HFF-Myc (cell line): ENCODE results near the gene PIGN.

Experiments used
- DNase-seq: peaks from one replicate; pipeline ENCODE4 v3.0.0-alpha.2; 2011; ENCODE audit warnings: low read depth; ENCODE audit errors: extremely low read depth
- H3K4me3 ChIP-seq: replicated peaks from 2 replicates; pipeline ENCODE4 v1.5.1; 2011; ENCODE audit warnings: low read depth, mild to moderate bottlenecking, control low read depth, low read length
- CTCF ChIP-seq: IDR thresholded peaks from 2 replicates; pipeline ENCODE4 v1.5.1; 2012; ENCODE audit warnings: mild to moderate bottlenecking, low read depth, low read length, control low read depth; ENCODE audit errors: missing control alignments

Gene PIGN

DNA sequence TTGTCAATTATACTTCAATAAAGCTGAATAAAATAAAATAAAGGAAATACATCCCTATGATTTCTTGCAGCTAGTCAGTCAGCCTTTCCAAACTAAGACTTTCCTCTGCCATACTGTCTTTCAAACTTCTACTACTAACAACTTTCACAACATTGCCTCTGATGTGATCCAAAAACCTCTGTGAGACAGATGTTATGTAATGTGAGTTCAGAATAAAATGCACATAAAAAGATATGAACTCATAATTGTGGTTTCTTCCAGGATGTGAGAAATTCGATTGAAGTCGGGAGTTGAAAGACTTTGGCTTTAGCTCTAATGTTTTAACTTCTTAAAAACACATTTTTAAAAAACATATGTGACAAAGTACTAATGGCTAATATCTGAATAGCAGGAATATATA lies 98.7 kb downstream of the PIGN start:
- no peak for DNase-seq
- no peak overlapping the region for H3K4me3 ChIP-seq
- no peak for TF ChIP-seq CTCF

DNA sequence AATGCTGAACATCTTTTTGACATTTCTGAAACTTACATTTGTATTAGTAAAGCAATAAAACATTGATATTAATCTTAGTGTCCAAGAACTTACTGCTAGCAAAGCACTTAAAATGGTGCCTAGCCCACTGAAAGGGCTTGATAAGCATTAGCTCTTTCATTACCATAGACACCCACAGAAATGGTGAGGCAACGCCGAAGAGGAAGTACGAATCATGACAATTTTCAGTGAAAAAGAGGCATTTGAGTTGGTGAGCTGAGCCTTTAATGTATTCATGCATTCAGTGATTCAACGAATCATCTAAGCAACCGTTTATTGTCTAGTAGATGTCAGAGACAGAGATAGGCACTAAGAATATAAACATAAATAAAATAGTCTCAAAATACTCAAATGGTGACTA lies 101.1 kb downstream of the PIGN start:
- H3K4me3 ChIP-seq, result no peak overlapping the region
- no peak for DNase-seq
- no peak for TF ChIP-seq CTCF

DNA sequence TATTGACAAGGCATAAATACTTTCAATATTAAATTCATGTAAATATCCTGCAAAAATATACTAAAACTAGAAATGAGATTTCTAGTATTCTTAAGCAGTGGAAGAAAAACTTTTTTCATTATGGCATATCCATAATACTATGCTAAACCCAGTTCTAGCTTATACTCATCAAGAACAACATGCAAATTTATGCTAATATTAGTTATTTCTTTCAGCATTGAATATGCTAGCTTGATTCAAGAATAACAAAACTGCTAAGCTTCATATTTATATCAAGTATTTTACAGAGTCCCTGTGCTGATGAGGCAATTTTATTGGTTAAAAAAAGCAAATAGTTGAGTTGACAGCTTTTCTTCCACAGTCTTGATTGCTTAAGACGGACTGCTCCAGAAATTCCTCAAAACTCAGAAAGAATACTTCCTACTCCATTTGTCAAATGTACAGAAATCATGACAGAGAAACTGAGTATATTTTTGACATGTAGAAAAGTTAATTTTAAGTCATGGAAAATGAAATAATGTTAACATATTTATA lies 105.0 kb downstream of the PIGN start:
- DNase-seq, result no peak
- no peak overlapping the region for H3K4me3 ChIP-seq
- no peak for TF ChIP-seq CTCF

GRCh38 chr18:62081248-62081647 lies 105.6 kb downstream of the PIGN start:
- no peak for DNase-seq
- no peak for TF ChIP-seq CTCF
- H3K4me3 ChIP-seq, result no peak overlapping the region

DNA sequence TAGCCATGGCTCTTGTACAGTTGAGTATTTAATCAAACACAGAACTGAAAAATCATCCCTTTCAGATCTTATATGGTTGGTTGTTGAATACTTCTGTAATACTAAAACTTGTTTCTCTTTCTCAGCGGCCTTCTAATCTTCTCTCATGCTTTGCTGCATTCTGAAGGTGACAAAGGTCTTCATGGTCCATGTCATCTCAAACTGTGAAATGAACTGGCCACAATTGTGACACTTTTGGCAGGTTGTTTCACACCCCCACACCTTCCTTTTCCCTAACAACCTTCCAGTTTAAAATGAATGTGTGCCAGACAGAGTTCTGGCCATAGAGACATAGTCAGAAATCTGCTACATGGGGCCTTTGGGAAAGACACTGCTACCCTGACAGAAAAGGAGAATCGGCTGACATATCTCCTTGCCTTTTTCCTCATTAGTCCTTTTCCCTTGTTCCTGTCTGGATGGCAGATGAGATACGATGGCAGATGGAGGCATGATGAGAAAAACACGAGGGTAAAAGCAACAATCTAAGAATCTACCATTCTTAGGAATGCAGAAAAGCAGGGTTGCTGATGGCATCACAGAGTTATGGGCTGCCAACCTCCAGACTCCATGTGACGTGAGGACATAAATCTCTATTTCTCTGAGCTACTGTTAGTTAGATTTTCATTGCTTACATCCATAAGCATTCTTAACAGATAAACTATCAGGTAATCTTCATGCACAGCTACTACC lies 106.5 kb downstream of the PIGN start:
- H3K4me3 ChIP-seq, result no peak overlapping the region
- no peak for DNase-seq
- TF ChIP-seq CTCF, result no peak

- no peak for DNase-seq
- TF ChIP-seq CTCF, result no peak
- H3K4me3 ChIP-seq, result no peak overlapping the region
These were observed 113.2 kb downstream of the PIGN start for GRCh38 chr18:62073461-62074281.
